CD4-positive, alpha-beta T cell (primary cell): ENCODE data around the gene ZNF641. TPM values are rescaled to one million over a fixed set of nuclear protein-coding genes. Genes with fewer than 3 reads are reported as not detected.

Experiments used
- ATAC-seq: fragments of 200-7000 bp; cut with Tn5 transposase; one replicate; pipeline ENCODE4 v1.10.0; 2022; ENCODE audit warnings: mild to moderate bottlenecking; ENCODE audit not compliant: poor library complexity
- CTCF ChIA-PET: fragments of 350-600 bp; sonication (Branson Sonifier 250); formaldehyde crosslinking; loops from one replicate; lab custom pipeline; 2021; ENCODE audit warnings: antibody characterized with exemption, inconsistent platforms; lab: Charles Lee
- POLR2A ChIA-PET: fragments of 350-600 bp; sonication (Branson Sonifier 250); formaldehyde crosslinking; loops from one replicate; lab custom pipeline; 2021; ENCODE audit warnings: antibody characterized with exemption, inconsistent platforms; lab: Charles Lee
- DNase-seq, 14 experiments: peaks; one replicate each; pipeline ENCODE4 v3.0.0-alpha.2; 2013 to 2020; ENCODE audit warnings: mixed read lengths in 2 of 14
- H3K27ac ChIP-seq, 2 donors: one replicate each; pipeline versions ENCODE4 v1.5.1 to v1.7.0; 2013; ENCODE audit warnings: low read length in 2 of 2, low read depth in 1 of 2, mild to moderate bottlenecking in 1 of 2
- H3K27me3 ChIP-seq, 2 experiments: 1 replicate in 1 of 2; 2 replicates in 1 of 2; pipeline versions ENCODE4 v1.6.1 to v1.7.0; 2013; ENCODE audit warnings: low read length in 2 of 2, control low read depth in 1 of 2, mild to moderate bottlenecking in 1 of 2, moderate library complexity in 1 of 2; ENCODE audit not compliant: insufficient read depth in 2 of 2, control insufficient read depth in 1 of 2
- H3K36me3 ChIP-seq: one replicate; pipeline ENCODE4 v1.6.1; 2013; ENCODE audit warnings: low read length, control low read depth; ENCODE audit not compliant: insufficient read depth
- H3K4me1 ChIP-seq: one replicate; pipeline ENCODE4 v1.6.1; 2013; ENCODE audit warnings: low read length, control low read depth; ENCODE audit not compliant: insufficient read depth
- H3K4me3 ChIP-seq: one replicate; pipeline ENCODE4 v1.5.1; 2013; ENCODE audit warnings: mild to moderate bottlenecking, low read length, moderate library complexity
- H3K9me3 ChIP-seq, 2 experiments: 1 replicate in 1 of 2; 2 replicates in 1 of 2; pipeline versions ENCODE4 v1.6.1 to v1.7.0; 2013; ENCODE audit warnings: low read length in 2 of 2, mild to moderate bottlenecking in 2 of 2, control low read depth in 1 of 2, moderate library complexity in 1 of 2; ENCODE audit not compliant: control insufficient read depth in 1 of 2, insufficient read depth in 1 of 2
- H3K27ac Mint-ChIP-seq: one replicate; pipeline ENCODE4 v1.8.0; 2020; ENCODE audit warnings: mixed read lengths
- H3K27me3 Mint-ChIP-seq: one replicate; pipeline ENCODE4 v1.8.0; 2021; ENCODE audit warnings: mixed read lengths
- H3K36me3 Mint-ChIP-seq: one replicate; pipeline ENCODE4 v1.8.0; 2021; ENCODE audit warnings: low read depth, mixed read lengths
- H3K4me1 Mint-ChIP-seq: one replicate; pipeline ENCODE4 v1.8.0; 2021; ENCODE audit warnings: low read depth, mixed read lengths
- H3K4me3 Mint-ChIP-seq: one replicate; pipeline ENCODE4 v1.8.0; 2020; ENCODE audit warnings: mild to moderate bottlenecking, mixed read lengths
- H3K9me3 Mint-ChIP-seq: one replicate; pipeline ENCODE4 v1.8.0; 2020; ENCODE audit warnings: mixed read lengths
- intact Hi-C, 2 experiments: fragments of 100-400 bp; cut with DNase I in 1 of 2; cut with micrococcal nuclease in 1 of 2; formaldehyde crosslinking; loops; one replicate each; pipeline versions ENCODE4 v1.15.1 to v1.9.0; 2023 to 2025; cut with DNase I, micrococcal nuclease
- polyA plus RNA-seq, 2 donors: library from polyadenylated mRNA; unstranded; fragments of 120-200 nt; gene quantifications; one replicate each; pipeline ENCODE4 v1.2.1, GENCODE V29; 2013
- total RNA-seq, 174 experiments: library from RNA in 2 of 174; stranded (reverse) in 2 of 174; gene quantifications; one replicate each; pipeline ENCODE4 v1.2.3 and lab custom pipeline; 2021 to 2026
- TF ChIP-seq, protein P1 (sequence below): fragments of 200-600 bp; IDR thresholded peaks from one replicate; pipeline ENCODE4 v1.8.0; 2022; ENCODE audit warnings: antibody characterized with exemption, mild to moderate bottlenecking

Gene ZNF641
- total RNA-seq (10 to 100 TPM; 16.6 to 19.8 TPM), total RNA-seq (lab: John Stamatoyannopoulos, UW) (9.4 to 101 (median 62.8) reads per million in 172 experiments)
- polyA plus RNA-seq (2013, experiment 1 of 2) = 23.9 TPM
- polyA plus RNA-seq (2013, experiment 2 of 2) = 25.1 TPM

DNA sequence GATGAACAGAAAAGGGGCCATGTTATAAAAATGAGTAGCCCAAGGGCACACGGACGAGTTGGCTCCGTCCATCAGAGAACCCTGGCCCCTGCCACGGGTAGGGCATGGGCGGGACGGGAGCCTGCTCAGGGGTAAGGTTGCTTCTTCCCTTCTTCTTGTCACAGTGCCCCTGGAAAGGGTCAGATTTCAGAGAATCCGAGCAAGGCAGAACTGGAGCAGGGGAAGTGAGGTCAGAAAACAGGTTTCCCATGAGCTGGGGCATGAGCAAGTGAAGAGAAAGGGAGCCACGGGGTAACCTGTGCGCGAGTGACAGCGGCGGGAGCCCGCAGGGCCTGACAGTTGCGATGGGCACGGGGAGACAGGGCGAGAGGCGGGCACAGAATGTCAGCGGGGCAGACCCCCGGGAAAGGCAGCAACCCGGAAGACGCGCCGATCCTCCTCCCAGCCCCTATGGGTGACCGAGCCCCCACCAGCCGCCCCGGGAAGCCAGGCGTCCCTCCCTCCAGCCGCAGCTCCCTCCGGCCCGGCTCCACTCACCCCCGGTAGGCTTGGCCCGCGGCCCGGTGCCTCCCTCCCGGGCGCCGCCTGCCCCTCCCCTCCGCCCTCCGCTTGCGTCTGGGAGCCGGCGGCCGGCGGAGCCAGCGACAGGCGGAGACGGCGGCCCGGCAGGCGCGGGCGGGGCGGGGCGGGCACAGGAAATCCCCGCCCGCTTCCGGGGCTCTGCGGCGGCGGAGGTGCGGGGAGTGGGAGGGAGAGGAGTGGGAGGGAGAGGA lies at the start of gene ZNF641:
TSS of gene ZNF641 (minus strand) at position 671 of the 773 bp plus-strand sequence. CDS start 2,829 bp downstream, outside the sequence.
- Mint-ChIP-seq H3K27ac (peak within 1 kb of the TSS; percentile 98), H3K4me3 (peak within 1 kb of the TSS; percentile 97), H3K36me3 (peaks cover 46% of the 10 kb centered on the region), H3K27me3 (no peaks in the 10 kb centered on the region), H3K9me3 (no peaks in the 10 kb centered on the region), H3K4me1 (peaks cover 47% of the 10 kb centered on the region)
- ChIA-PET POLR2A (interaction anchor here (0.9 to 2.0 kb wide), 4 partner anchors 9 to 167 kb away, joined by 3 to 37 read pairs (median 5); partner anchors contain the start of gene CCDC184), CTCF (interaction anchor here (1.5 kb wide), 1 partner anchor 10 kb away, joined by 3 read pairs; no protein-coding TSS in a partner anchor)
- peak within 1 kb of the TSS; percentile 96 for H3K4me3 ChIP-seq
- intact Hi-C loops = loop anchor here (5.0 to 10.0 kb wide), 6 partner anchors 153 to 1976 kb away; partner anchors contain the start of genes CCDC184 (in 1 of the 2), SENP1 (in 1 of the 2), SLC38A2 (in 1 of the 2) and TMEM106C (in 1 of the 2)
- no peaks in the 10 kb centered on the region for H3K9me3 ChIP-seq
- no peaks in the 10 kb centered on the region for H3K27me3 ChIP-seq
- peaks cover 26% of the 10 kb centered on the region for H3K36me3 ChIP-seq
- H3K27ac ChIP-seq = peak within 1 kb of the TSS; percentile 70 to 81
- DNase-seq (peak; percentile 68 to 94 (median 80)), ATAC-seq (peak; percentile 88)
- TF ChIP-seq, protein P1, sequence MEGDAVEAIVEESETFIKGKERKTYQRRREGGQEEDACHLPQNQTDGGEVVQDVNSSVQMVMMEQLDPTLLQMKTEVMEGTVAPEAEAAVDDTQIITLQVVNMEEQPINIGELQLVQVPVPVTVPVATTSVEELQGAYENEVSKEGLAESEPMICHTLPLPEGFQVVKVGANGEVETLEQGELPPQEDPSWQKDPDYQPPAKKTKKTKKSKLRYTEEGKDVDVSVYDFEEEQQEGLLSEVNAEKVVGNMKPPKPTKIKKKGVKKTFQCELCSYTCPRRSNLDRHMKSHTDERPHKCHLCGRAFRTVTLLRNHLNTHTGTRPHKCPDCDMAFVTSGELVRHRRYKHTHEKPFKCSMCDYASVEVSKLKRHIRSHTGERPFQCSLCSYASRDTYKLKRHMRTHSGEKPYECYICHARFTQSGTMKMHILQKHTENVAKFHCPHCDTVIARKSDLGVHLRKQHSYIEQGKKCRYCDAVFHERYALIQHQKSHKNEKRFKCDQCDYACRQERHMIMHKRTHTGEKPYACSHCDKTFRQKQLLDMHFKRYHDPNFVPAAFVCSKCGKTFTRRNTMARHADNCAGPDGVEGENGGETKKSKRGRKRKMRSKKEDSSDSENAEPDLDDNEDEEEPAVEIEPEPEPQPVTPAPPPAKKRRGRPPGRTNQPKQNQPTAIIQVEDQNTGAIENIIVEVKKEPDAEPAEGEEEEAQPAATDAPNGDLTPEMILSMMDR = no peak
- H3K4me1 ChIP-seq = peaks cover 19% of the 10 kb centered on the region

DNA sequence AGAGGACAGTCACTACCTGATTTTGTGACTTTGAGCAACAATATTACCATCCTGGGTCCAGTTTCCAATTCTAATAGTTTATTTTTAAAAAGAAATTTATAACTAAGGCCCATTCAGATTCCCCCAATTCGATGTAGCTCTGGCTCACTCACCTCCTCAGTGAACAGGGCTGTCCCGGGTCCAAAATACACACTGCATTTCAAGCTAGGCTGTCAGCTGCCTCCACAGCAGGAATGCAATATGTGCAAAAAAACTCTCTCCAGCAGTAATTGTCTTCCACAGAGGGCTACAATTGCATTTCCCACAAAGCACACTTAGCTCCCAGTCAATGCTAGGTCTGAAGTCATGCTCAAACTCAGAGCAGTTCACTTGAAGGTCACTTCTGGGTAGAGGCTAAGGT lies 39.3 kb upstream of the ZNF641 start:
- H3K27me3 Mint-ChIP-seq = peaks cover 32% of the 10 kb centered on the region
- CTCF ChIA-PET = no interaction called here
- no peak overlapping the region for H3K27ac ChIP-seq

DNA sequence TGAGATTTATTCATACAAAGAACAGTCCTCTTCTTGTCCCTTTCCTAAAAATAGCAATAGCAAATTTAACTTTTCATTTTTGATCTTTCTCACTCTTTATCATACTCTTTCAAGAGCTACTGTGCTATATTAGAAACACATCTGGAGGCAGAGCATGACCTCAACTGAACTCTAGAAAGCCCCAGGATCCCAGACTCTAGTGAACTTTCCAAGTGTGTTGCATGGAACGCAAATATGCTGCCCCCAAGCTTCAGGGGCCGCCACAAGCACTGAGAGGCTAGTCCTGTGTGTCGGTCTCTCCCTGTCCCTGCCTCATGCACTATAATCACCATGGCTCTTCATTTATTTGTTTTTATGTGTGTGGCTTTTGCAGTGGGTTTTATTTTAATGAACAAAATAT lies 38.7 kb upstream of the ZNF641 start:
- CTCF ChIA-PET = no interaction called here
- H3K27me3 ChIP-seq = peaks cover 0 to 3% of the 10 kb centered on the region in 2 experiments
- no peaks in the 10 kb centered on the region for H3K4me1 Mint-ChIP-seq
- intact Hi-C loops = no loop called here
- no peaks in the 10 kb centered on the region for H3K9me3 ChIP-seq
- H3K27ac Mint-ChIP-seq = no peak overlapping the region
- H3K27me3 Mint-ChIP-seq = peaks cover 29% of the 10 kb centered on the region
- H3K4me1 ChIP-seq = no peaks in the 10 kb centered on the region
- H3K36me3 ChIP-seq = no peaks in the 10 kb centered on the region
- ATAC-seq (no peak), DNase-seq (no peak)
- POLR2A ChIA-PET = interaction anchor here (1.0 kb wide), 1 partner anchor 14 kb away, joined by 3 read pairs; no protein-coding TSS in a partner anchor
- no peak overlapping the region for H3K27ac ChIP-seq
- H3K4me3 Mint-ChIP-seq = no peak overlapping the region
- TF ChIP-seq, protein P1 = no peak
- H3K4me3 ChIP-seq = no peak overlapping the region
- H3K9me3 Mint-ChIP-seq = no peaks in the 10 kb centered on the region
- H3K36me3 Mint-ChIP-seq = no peaks in the 10 kb centered on the region

More for the DNA sequence above, 39.3 kb upstream of the ZNF641 start:
- DNase-seq (no peak), ATAC-seq (no peak)
- POLR2A ChIA-PET = interaction anchor here (1.0 kb wide), 1 partner anchor 15 kb away, joined by 3 read pairs; no protein-coding TSS in a partner anchor
- Histone ChIP-seq H3K36me3 (no peaks in the 10 kb centered on the region), H3K9me3 (no peaks in the 10 kb centered on the region), H3K27me3 (peaks cover 0 to 6% of the 10 kb centered on the region in 2 experiments), H3K4me1 (no peaks in the 10 kb centered on the region), H3K4me3 (no peak overlapping the region)
- H3K27ac Mint-ChIP-seq = no peak overlapping the region
- intact Hi-C loops = no loop called here
- TF ChIP-seq, protein P1 = no peak
- H3K9me3 Mint-ChIP-seq = no peaks in the 10 kb centered on the region
- H3K4me3 Mint-ChIP-seq = no peak overlapping the region
- H3K36me3 Mint-ChIP-seq = no peaks in the 10 kb centered on the region
- H3K4me1 Mint-ChIP-seq = no peaks in the 10 kb centered on the region
